Measurements from ENCODE around the gene KDM2A. TPM values are rescaled to one million over a fixed set of nuclear protein-coding genes. Genes with fewer than 3 reads are reported as not detected.

The KDM2A gene
- total RNA-seq, 3 donors from 2014 or later (not counting 1 experiment from before 2014, with no cell fraction given) = 268 to 312 (median 283) TPM

DNA sequence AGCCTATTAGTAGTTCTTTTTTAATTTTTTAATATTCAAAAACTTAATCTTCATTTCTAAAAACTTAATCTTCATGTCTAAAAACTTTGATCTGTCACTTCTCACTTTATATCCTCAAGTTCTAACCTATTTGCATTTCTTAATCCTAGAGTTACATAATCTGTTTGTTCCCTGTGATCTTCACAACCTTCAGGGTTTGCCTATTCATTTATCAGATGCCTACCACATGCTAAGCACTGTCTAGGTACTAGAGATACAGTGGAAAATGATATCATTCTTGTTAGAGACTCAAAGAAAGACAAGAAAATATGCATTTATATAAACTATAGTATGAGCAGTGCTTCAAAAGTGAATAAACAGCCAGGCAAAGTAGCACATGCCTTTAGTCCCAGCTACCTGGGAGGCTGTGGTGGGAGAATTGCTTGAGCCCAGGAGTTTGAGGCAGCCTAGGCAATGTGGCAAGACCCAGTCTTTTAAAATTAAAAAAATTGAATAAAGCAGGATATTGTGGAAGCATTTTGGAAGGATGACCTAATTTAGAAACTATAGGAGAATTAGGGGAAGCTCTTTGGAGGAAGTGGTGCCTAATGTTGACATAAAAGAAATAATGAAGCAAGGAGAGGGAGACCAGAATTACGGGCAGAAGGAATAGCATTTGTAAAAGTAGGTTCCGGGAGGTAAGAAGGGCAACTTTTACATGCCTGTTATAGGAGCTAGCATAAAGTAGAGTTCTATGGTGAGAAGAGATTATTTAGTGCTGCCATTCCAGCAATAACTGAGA is 92.8 kb downstream of the KDM2A start:
- no peaks in the 10 kb centered on the region for H3K27me3 ChIP-seq (ENCODE audit: control insufficient read depth, insufficient read depth, low read length)
- peaks cover 6 to 19% of the 10 kb centered on the region in 2 donors for H3K4me1 Mint-ChIP-seq
- TF ChIP-seq, protein P1, sequence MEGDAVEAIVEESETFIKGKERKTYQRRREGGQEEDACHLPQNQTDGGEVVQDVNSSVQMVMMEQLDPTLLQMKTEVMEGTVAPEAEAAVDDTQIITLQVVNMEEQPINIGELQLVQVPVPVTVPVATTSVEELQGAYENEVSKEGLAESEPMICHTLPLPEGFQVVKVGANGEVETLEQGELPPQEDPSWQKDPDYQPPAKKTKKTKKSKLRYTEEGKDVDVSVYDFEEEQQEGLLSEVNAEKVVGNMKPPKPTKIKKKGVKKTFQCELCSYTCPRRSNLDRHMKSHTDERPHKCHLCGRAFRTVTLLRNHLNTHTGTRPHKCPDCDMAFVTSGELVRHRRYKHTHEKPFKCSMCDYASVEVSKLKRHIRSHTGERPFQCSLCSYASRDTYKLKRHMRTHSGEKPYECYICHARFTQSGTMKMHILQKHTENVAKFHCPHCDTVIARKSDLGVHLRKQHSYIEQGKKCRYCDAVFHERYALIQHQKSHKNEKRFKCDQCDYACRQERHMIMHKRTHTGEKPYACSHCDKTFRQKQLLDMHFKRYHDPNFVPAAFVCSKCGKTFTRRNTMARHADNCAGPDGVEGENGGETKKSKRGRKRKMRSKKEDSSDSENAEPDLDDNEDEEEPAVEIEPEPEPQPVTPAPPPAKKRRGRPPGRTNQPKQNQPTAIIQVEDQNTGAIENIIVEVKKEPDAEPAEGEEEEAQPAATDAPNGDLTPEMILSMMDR (IDR thresholded peaks at IDR 0.05) = no peak
- intact Hi-C loops (cut with micrococcal nuclease) = no loop called here
- H3K36me3 Mint-ChIP-seq = peaks cover 9% of the 10 kb centered on the region
- WGBS (ENCODE audit: insufficient coverage) = 93% methylated on average over 2 of the region's 2 CpGs
- no peaks in the 10 kb centered on the region for H3K9me3 Mint-ChIP-seq
- H3K27ac Mint-ChIP-seq = peak overlapping the region; percentile 15 to 27
- ATAC-seq (no peak), DNase-seq (no peak)
- peaks cover 47% of the 10 kb centered on the region for H3K36me3 ChIP-seq (ENCODE audit: control insufficient read depth, insufficient read depth, low read length)
- no peaks in the 10 kb centered on the region for H3K27me3 Mint-ChIP-seq (ENCODE audit: low read depth in 2 of 2)
- no peak overlapping the region for H3K27ac ChIP-seq (ENCODE audit: low read length)
- no peaks in the 10 kb centered on the region for H3K9me3 ChIP-seq (ENCODE audit: control insufficient read depth, insufficient read depth, low read length)
- no peak overlapping the region for H3K4me3 ChIP-seq (ENCODE audit: low read length)
- H3K4me1 ChIP-seq (ENCODE audit: control insufficient read depth, insufficient read depth, low read length) = no peaks in the 10 kb centered on the region
- no peak overlapping the region for H3K4me3 Mint-ChIP-seq

DNA sequence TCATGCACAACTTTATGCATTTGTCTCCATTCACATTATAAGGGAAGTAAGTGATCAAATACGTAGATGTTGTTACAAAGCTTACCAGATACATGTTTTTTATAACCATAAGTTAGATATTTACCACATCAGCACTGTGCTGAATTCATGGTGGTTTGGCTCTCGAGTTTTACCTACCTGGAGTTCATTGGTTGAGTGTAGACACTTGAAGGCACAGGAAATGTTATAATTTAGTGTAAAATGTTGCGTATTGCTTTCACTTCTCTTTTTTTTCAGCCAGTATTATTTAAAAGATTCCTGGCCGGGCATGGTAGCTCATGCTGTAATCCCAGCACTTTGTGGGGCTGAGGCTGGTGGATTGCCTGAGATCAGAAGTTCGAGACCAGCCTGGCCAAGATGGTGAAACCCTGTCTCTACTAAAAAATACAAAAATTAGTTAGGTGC is 94.1 kb downstream of the KDM2A start:
- peak overlapping the region; percentile 15 to 27 for H3K27ac Mint-ChIP-seq
- TF ChIP-seq, protein P1 (IDR thresholded peaks at IDR 0.05) = no peak

DNA sequence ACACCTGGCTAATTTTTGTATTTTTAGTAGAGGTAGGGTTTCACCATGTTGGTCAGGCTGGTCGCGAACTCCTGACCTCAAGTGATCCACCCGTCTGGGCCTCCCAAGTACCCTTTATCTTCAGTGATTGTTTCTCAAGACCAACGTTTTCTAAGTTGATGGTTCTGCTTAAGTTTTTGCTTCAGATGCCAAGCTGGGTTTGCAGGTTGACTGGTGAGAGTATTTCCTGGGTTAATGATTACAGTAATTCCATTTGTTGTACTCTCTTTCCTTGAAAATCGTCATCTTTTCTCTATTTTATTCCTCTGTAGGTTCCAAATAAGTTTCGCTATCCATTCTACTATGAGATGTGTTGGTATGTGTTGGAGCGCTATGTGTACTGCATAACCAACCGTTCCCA is 108.7 kb downstream of the KDM2A start:
- Mint-ChIP-seq H3K4me3 (no peak overlapping the region), H3K27me3 (ENCODE audit: low read depth in 2 of 2) (no peaks in the 10 kb centered on the region), H3K9me3 (no peaks in the 10 kb centered on the region), H3K27ac (peak overlapping the region in 1 of 2 donors; percentile 38), H3K36me3 (peaks cover 7% of the 10 kb centered on the region), H3K4me1 (no peaks in the 10 kb centered on the region)
- peaks cover 59% of the 10 kb centered on the region for H3K36me3 ChIP-seq (ENCODE audit: control insufficient read depth, insufficient read depth, low read length)
- TF ChIP-seq, protein P1 (IDR thresholded peaks at IDR 0.05) = no peak
- peaks cover 4% of the 10 kb centered on the region for H3K4me1 ChIP-seq (ENCODE audit: control insufficient read depth, insufficient read depth, low read length)
- DNase-seq (no peak), ATAC-seq (no peak)
- H3K4me3 ChIP-seq (ENCODE audit: low read length) = no peak overlapping the region
- intact Hi-C loops (cut with micrococcal nuclease) = no loop called here
- WGBS (ENCODE audit: insufficient coverage) = 95% methylated on average over 5 of the region's 8 CpGs
- no peaks in the 10 kb centered on the region for H3K27me3 ChIP-seq (ENCODE audit: control insufficient read depth, insufficient read depth, low read length)
- H3K9me3 ChIP-seq (ENCODE audit: control insufficient read depth, insufficient read depth, low read length) = no peaks in the 10 kb centered on the region
- H3K27ac ChIP-seq (ENCODE audit: low read length) = no peak overlapping the region

More for the DNA sequence above, 94.1 kb downstream of the KDM2A start:
- Histone ChIP-seq H3K9me3 (ENCODE audit: control insufficient read depth, insufficient read depth, low read length) (no peaks in the 10 kb centered on the region), H3K27ac (ENCODE audit: low read length) (no peak overlapping the region), H3K4me1 (ENCODE audit: control insufficient read depth, insufficient read depth, low read length) (no peaks in the 10 kb centered on the region), H3K4me3 (ENCODE audit: low read length) (no peak overlapping the region), H3K27me3 (ENCODE audit: control insufficient read depth, insufficient read depth, low read length) (no peaks in the 10 kb centered on the region), H3K36me3 (ENCODE audit: control insufficient read depth, insufficient read depth, low read length) (peaks cover 51% of the 10 kb centered on the region)
- H3K9me3 Mint-ChIP-seq = no peaks in the 10 kb centered on the region
- H3K27me3 Mint-ChIP-seq (ENCODE audit: low read depth in 2 of 2) = no peaks in the 10 kb centered on the region
- intact Hi-C loops (cut with micrococcal nuclease) = no loop called here
- no peak overlapping the region for H3K4me3 Mint-ChIP-seq
- peaks cover 9% of the 10 kb centered on the region for H3K36me3 Mint-ChIP-seq
- DNase-seq (peak in 1 of 2 donors; percentile 11), ATAC-seq (peak in 2 of 3 donors; percentile 42 to 45)
- 50% methylated on average over 2 of the region's 5 CpGs for WGBS (ENCODE audit: insufficient coverage)
- peaks cover 6 to 19% of the 10 kb centered on the region in 2 donors for H3K4me1 Mint-ChIP-seq

Measured in natural killer cell (primary cell).